ENCODE measurements around the gene PTPRG.

DNA sequence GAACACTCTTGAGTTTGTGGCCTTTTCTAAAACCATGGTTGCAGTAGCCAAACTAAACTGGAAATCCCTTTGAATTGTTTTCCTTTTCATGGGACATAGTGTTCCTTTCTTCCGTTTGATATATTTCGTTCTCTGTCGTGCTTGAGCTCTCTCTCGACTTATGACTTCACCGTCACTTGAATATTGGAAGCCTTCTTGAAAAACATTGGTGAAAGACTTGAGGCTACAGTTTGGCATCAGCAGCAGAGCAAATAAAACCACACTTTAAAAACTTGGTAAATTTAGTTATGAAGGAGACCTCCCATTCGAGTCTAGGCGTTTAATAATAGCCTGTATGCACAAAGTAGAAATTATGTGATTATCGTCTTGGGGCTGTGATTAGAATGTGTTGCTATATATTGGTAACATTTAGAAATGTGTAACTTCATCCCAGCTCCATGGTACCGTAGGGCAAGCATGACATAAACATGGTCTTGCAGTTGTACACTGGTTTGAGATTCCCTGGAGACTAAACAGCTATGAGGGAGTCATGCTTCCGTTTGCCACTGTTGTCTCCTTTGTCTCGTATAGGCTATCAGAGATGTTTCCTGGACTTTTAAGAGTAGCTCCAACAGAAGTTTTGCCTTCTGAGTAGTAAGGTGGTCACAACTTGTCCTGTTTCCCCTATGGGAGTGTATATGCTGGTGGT is 122.3 kb downstream of the PTPRG start:
- TF ChIP-seq POLR2A (IDR thresholded peaks at IDR 0.05), result no peak
- TF ChIP-seq, protein P1, sequence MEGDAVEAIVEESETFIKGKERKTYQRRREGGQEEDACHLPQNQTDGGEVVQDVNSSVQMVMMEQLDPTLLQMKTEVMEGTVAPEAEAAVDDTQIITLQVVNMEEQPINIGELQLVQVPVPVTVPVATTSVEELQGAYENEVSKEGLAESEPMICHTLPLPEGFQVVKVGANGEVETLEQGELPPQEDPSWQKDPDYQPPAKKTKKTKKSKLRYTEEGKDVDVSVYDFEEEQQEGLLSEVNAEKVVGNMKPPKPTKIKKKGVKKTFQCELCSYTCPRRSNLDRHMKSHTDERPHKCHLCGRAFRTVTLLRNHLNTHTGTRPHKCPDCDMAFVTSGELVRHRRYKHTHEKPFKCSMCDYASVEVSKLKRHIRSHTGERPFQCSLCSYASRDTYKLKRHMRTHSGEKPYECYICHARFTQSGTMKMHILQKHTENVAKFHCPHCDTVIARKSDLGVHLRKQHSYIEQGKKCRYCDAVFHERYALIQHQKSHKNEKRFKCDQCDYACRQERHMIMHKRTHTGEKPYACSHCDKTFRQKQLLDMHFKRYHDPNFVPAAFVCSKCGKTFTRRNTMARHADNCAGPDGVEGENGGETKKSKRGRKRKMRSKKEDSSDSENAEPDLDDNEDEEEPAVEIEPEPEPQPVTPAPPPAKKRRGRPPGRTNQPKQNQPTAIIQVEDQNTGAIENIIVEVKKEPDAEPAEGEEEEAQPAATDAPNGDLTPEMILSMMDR (IDR thresholded peaks at IDR 0.05), result no peak

All from body of pancreas (tissue), 4 donors.